GM18861 (cell line): ENCODE results near the gene OR2L8.

ENCODE experiments used
- ATAC-seq: cut with Tn5 transposase; IDR thresholded peaks from one replicate; pipeline ENCODE4 v1.9.1; 2021; ENCODE audit not compliant: unreplicated experiment

OR2L8 gene, protein sequence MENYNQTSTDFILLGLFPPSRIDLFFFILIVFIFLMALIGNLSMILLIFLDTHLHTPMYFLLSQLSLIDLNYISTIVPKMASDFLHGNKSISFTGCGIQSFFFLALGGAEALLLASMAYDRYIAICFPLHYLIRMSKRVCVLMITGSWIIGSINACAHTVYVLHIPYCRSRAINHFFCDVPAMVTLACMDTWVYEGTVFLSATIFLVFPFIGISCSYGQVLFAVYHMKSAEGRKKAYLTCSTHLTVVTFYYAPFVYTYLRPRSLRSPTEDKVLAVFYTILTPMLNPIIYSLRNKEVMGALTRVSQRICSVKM

GRCh38 chr1:247948558-247948957, at the start of gene OR2L8:
TSS of gene OR2L8 (plus strand) at chr1:247948858. CDS start at chr1:247948858, 0 bp downstream.
- ATAC-seq: no peak

GRCh38 chr1:247904122-247904521, 44.5 kb upstream of the OR2L8 start:
- no peak for ATAC-seq

- ATAC-seq: no peak
Observed at GRCh38 chr1:247905181-247905580, 43.5 kb upstream of the OR2L8 start.

GRCh38 chr1:247905910-247906503, 42.7 kb upstream of the OR2L8 start:
- ATAC-seq: no peak

DNA sequence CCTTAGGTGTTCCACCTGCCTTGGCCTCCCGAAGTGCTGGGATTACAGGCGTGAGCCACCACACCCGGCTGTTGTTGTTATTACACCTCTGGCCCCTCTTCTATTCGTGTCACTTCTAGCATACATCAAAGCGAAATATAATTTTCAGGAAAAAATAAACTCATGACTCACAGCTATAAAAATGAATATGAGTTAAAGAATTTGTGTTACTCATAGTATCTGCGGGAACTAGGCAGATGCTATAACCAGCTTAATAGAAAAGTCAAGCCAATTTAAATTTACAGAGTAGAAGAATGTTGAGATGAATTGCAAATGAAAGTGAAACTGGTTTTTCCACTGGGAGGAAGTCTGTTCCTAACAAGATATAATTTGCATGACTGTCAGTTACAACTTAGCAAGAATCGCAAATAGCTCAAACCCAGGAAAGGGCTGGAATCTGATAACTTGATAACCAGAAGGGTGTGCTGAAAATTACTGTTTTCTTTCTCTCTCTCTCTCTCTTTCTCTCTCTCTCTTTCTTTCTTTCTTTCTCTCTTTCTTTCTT, 42.1 kb upstream of the OR2L8 start:
- ATAC-seq: no peak

- no peak for ATAC-seq
Observed at GRCh38 chr1:247908766-247909165, 39.9 kb upstream of the OR2L8 start.

DNA sequence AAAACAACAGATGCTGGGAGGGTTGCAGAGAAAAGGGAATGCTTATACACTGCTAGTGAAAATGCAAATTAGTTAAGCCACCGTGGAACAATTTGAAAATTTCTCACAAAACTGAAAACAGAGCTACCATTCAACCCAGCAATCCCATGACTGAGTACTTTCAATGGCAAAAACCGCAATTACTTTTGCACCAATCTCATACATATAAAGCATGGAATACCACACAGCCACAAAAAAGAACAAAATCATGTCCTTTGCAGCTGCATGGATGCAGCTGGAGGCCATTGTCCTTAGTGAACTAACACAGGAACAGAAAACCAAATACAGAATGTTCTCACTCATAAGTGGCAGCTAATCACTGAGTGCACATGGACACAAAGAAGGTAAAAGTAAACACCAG, 34.9 kb upstream of the OR2L8 start:
- no peak for ATAC-seq

GRCh38 chr1:247914941-247915662, 33.6 kb upstream of the OR2L8 start:
- no peak for ATAC-seq

DNA sequence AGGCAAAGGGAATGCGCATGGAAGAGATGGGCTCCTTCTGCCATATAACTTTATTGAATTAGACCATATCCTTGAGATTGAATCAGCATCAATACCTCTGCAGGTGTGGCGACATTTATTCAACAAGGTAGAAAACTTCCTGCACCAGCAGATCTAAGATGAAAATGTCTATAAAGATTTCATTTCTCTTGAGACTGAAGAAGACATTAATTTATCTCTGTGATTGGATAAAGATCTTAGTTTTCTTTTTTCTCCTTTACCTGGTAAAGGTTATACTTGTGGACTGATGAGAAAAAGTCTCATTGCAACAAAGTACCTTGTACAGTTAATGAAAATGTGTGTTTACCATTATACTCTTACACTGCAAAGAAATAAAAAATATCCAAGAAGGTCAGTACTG, 28.7 kb upstream of the OR2L8 start, which contains the start of gene OR2T8:
TSS of gene OR2T8 (plus strand) at position 301 of the 400 bp plus-strand sequence. CDS start 766 bp downstream, outside the sequence.
- ATAC-seq: no peak

DNA sequence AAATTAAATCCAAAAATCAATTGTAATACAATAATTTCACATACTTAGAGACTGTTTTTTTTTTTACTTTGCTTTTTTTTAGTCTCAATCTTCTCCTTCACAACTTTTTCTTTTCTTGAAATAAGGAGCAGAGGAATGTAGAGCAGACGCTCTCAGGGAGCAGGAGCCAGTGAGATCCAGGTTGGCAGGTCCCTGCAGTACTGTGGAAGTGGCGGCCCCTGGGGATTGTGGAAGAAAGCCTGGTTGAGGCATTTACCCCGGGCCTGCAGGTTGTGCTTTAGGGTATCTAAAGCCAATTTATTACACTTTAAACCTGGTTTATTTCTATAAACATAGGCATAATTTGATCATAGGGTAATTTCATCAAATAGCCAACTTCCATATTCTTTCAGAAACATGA, 24.7 kb upstream of the OR2L8 start:
- ATAC-seq: no peak

GRCh38 chr1:247924868-247925267, 23.8 kb upstream of the OR2L8 start, which contains the start of gene OR2AJ1:
TSS of gene OR2AJ1 (plus strand) at chr1:247924889. CDS start at chr1:247933769, 8,880 bp downstream.
- ATAC-seq: no peak

- ATAC-seq: no peak
Observed at GRCh38 chr1:247933989-247934388, 14.7 kb upstream of the OR2L8 start.

DNA sequence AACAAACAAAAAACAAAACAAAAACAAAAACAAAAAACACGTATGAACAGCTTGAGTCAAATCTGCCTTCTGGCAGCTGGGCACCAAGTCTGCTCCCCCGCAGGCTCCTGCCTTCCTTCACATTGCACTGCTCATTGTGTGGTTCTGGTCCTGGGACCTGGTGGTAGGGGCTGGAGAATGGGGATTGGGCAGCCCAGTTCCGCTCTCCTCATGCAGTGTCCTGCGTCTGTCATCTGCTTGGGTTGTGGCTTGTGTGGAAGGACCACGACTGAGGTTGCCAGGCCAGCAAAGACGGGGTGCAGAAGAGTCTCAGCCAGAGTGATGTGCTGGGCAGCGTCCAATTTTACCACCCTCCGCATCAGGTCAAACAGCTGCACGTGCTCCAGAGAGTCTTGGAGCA, 12.9 kb upstream of the OR2L8 start:
- ATAC-seq: no peak

- ATAC-seq: no peak
Observed at GRCh38 chr1:247936415-247936814, 12.2 kb upstream of the OR2L8 start.

GRCh38 chr1:247936965-247937734, 11.5 kb upstream of the OR2L8 start:
- peak; percentile 99 for ATAC-seq

- no peak for ATAC-seq
Observed at GRCh38 chr1:247942624-247943023, 6.0 kb upstream of the OR2L8 start.

- ATAC-seq: no peak
Observed at GRCh38 chr1:247953408-247953807, 4.8 kb downstream of the OR2L8 start.

DNA sequence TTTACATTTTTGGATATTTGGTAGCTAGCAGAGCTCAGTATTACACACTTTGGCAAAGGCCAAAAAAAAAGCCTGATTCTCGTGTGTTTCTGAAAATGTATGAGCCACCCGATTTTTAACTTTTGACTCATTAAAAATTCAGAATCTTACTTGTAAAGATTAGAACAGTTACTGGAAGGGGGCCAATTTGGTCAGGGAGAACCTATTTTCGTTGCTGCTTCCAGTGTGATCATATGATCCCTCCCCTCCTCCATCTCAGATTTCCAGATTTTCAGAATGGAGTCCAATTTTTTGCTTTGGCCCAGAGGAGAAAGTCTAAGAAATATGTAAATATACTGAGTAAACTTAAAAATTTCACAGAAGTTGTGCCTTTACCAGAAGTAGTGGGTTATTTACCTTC, 13.1 kb downstream of the OR2L8 start:
- ATAC-seq: no peak

DNA sequence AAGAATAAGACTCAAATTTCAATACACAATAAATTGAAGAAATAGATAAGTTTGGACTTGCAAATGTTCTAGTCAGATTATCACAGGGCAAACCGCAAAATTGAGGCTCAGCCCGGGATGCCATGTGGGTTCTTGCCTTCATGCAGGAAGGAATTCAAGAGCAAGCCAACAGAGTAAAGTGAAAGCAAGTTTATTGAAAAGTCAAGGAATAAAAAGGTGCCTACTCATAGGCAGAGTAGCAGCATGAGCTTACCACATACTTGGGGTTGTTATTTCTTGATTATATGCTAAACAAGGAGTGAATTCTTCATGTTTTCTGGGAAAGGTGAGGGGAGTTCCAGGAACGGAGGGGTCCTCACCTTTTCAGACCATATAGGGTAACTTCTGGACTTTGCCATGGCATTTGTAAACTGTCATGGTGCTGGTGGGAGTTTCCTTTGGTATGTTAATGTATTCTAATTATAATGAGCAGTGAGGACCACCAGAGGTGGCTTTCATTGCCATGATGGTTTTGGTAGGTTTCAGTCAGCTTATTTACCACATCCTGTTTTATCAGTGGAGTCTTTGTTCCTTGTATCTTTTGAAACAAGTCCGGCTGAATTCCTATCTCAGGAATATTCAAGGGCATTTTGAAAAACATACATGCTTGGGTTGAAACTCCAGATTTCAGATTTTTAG, 14.4 kb downstream of the OR2L8 start:
- ATAC-seq: no peak

DNA sequence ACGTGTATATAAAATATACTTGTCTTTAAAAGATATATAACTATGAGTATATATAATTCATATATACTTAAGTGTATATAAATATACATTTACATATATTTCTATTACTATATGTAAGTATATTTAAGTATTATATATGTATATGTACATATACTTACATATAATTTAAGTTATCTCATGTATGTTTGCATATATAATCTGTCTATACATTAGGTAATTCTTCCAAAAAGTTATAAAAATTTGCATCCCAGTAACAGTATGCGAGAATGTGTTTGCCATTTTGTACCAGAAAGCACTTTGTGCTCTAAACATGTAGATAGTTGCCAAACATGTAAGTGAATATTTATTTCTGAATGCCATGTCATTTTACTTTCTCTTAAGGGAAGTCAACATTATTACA, 16.3 kb downstream of the OR2L8 start, which contains the start of gene OR2AK2:
TSS of gene OR2AK2 (plus strand) at position 301 of the 400 bp plus-strand sequence. CDS start 144 bp downstream, outside the sequence.
- no peak for ATAC-seq
